Stimulated activated CD8-positive, alpha-beta memory T cell treated with anti-CD3 and anti-CD28 coated beads, Interleukin-12 subunit alpha, Interleukin-12 subunit beta, amount 100 ng/mL, for 4 hours (primary cell): ENCODE results near the gene KIF13A.
"Not testable (repeated sequence)": the region's sequence is repeated elsewhere in the genome, so short reads cannot be mapped to it uniquely, and the experiment has no call there.

ENCODE experiments used
- DNase-seq: peaks from one replicate; pipeline ENCODE4 v3.0.0-alpha.2; 2020; ENCODE audit warnings: low read depth

KIF13A gene

DNA sequence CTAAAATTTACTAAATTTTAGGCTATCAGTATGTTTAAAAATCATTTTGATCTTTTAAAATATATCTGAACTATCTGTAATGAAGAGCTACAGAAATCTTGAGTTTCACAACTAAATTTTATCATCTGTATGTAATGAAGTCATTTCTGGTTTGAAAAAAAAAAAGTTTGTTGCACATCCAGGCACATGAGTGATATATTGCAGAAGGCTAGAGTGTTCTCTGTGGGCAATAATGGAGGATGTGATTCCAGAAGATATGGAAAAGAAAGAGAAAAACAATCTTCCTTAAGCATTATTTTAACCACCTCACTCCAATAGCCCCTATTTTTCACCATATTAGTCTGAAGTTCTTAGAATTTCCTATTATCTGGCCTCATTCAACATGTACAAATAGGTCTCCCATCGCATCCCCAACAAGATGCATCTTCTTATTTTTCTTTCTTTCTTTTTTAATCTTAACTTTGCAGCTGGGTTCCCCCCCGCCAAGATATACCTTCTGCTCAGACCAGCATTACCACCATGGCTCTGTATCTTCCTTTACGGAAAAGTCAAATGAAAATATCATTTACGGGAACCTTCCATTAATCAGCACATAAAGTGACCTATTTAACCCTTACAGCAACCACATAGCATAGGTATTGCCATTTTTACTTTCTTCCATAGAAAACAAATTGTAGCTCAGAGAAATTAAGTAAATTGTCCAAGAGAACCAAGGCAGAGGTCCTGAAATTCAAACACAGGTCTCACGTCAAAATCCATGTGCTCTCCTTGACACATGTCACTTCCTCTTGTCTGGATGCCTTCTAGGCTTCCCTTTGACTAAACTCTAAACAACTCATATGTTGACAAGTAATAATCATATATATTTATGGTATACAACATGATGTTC, 116.9 kb downstream of the KIF13A start:
- no peak for DNase-seq

DNA sequence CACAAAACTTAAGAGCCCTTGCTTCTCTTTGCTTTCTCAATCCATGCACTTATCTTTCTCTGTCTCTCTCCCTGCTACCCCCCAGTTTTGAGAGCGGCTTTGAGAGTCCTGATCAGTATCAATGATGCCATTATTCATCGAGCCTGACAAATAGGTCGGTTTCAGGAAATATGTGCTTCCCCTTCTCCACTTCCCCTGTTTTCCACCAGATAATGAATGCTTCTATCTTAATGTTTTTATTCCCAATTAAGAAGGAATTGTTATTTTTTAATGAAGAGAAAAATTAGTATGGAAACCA, 117.7 kb downstream of the KIF13A start:
- DNase-seq = no peak

- DNase-seq = no peak
Observed at GRCh38 chr6:17869010-17869752, 118.3 kb downstream of the KIF13A start.

GRCh38 chr6:17867880-17868279, 119.6 kb downstream of the KIF13A start:
- DNase-seq = no peak

DNA sequence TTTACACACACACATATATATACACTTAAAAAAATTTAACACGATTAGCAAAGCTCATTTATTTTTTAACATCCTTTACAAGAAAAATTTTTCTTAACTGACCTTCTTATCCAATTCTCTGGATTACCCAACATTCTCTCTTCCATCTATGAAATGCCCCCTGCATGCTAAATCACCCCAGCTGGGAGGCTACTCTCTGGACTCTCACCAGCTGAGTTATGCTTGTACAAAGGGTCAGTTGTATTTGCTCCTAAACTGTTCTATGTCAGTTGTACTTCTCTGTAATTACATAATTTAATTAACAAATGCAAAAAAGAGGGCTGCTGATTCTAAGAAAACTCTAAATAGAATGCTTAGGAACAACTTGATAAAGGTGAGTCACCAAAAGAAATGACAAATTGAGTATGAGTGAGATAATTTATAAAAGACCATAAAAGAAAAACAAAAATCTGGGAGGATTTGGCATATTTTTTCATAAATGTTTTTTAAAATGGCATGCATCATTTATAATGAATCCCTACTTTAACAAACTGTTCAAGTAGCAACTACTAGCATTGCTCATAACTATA, 120.5 kb downstream of the KIF13A start:
- no peak for DNase-seq

DNA sequence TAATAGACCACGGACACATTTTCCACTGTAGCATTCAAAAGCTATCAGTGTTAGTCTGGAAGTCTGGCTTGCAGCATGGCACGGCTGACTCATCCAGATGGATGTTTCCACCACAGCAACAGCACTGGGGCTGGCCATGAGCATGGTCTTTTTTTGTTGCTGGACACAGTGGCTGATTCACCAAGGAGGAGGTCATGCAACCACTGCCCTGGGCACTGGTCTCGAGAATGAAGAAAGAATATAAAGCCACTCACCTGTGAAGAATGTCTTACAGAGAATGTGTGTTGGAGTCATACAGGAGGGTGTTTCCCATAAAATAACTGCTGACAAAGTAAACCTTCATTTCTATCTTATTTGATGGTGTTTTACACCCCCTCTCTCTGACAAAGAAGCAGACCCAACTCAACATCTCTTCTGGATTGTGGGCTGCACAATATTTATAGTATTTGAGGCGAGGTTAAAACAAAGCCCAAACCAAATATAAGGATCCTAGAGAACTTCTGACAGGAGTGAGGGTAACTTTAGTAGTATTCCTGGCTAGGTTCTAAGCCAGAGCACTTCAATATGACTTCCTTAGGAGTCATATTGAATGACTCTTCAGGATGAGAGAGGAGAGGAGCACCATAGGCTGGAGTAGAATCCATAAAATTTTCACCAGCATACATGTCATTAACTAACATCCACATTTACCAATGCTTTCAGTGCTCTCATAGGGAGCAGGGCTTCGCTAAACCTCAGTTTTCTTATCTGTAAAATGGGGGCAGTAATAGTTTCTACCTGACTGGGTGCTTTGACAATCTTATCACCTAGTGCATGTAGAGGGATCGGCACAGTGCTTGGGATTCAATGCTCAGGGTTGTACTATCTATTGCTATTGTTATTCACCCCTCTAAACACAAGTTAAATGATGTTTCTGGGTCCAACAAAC, 121.4 kb downstream of the KIF13A start:
- no peak for DNase-seq

GRCh38 chr6:17865243-17865642, 122.2 kb downstream of the KIF13A start:
- DNase-seq = no peak

DNA sequence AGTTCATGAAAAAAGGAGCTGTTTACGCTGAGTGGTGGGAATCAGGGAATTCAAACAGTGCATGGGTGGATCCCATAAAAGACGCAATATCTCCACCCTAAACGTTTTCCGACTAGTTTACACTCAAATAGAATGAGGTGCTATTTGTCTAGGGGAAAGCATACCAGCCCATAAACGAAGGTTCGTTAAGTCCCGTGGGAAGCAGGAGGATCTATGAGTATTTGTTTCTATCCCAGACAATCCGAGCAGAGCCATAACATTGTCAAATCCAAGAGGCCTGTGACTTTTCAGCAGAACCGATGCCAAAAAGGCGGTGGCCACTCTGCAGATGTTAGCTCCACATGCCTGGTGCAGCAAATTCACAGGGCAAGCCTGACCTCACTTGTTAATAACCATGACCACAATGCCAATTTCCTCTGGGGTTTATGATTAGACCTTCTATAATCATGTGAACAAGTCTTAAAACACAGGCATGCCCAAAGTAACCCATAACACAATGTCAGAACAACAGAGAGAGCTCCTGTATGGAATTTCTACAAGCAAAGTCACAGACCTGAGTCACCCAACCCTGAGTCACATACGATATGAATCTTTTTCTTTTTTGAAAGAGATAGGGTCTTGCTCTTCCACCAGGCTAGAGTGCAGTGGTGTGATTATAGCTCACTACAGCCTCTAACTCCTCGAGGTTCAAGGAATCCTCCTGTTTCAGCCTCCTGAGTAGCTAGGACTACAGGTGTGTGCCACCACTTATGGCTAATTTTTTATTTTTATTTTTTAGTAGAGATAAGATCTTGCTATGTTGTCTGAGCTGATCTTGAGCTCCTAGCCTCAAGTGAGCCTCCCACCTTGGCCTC, 123.3 kb downstream of the KIF13A start:
- no peak for DNase-seq

- no peak for DNase-seq
Observed at GRCh38 chr6:17861361-17861760, 126.1 kb downstream of the KIF13A start.

DNA sequence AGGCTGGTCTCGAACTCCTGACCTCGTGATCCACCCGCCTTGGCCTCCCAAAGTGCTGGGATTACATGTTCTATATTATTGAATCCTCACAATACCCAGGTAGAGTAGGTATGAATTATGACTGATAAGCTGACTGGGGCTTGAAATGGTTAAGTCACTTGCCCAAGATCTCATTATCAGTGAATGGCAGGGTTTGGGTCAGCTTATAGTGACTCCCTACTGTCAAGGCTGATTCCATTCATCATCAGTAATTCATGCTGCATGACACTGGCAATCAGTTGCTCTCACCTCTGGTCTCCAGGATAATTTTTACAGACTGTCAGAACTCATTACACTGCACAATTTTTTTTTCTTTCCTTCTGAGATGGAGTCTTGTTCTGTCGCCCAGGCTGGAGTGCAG, 127.6 kb downstream of the KIF13A start:
- no peak for DNase-seq

DNA sequence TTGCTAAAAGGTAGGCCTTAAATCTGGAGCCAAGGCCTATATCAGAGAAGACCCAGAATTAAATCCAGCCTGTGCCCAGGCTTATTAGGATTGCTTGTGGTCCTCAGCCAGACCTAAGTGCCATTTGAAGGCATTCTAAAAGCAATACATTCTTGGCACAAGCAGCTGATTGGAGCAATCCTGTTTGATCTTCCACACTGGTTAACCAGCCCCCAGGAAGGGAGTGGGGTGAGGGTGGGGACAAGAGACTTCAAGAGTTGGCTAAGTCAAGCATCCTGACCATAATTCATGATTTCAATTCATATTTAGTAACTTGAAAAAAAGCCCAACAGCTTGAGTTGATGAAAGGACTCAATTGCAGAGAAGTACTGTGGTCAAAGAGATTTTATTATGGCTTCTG, 128.9 kb downstream of the KIF13A start:
- DNase-seq = no peak

GRCh38 chr6:17857188-17857587, 130.2 kb downstream of the KIF13A start:
- not testable (repeated sequence) for DNase-seq

- DNase-seq = no peak
Observed at GRCh38 chr6:17856306-17856705, 131.1 kb downstream of the KIF13A start.

DNA sequence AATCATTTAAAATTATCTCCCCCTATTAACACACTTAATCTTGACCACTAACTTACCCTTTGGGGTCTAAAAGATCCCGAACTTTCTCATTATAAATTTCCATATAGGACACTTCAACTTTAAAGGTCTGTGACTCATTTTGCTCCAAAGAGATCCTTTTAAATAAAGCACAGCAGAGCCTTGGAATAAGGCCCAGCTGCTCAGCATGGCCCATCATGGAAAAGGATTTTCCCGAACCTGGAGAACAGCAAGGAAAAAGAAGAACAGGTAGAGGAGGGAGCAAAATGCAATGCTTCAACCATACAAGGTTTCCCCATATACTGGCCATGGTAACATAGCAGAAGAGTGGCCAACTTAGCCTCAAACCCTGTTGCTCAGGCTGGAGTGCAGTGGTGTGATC, 132.1 kb downstream of the KIF13A start:
- no peak for DNase-seq

- no peak for DNase-seq
Observed at GRCh38 chr6:17853533-17853932, 133.9 kb downstream of the KIF13A start.

DNA sequence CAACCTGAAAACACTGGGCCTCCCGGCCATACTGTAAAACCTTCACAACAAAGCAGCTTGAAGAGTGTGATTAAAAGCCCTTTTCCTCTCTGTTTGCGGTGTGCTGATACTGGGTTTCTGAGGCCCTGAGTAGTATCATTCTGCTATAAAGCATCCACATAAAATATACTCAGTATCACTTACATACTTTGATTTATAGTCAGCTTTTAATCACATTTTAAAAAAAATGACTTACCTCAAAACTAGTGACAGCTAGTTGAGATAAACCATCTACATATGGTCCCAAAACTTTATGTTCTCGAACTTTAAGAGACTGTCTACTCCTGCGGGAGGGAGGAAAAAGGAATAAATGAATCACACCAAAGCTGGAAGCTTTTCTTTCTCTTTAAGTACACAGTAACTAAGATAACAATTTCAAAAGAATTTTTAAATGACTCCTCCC, 135.7 kb downstream of the KIF13A start:
- no peak for DNase-seq

- DNase-seq = no peak
Observed at GRCh38 chr6:17851001-17851719, 136.3 kb downstream of the KIF13A start.

DNA sequence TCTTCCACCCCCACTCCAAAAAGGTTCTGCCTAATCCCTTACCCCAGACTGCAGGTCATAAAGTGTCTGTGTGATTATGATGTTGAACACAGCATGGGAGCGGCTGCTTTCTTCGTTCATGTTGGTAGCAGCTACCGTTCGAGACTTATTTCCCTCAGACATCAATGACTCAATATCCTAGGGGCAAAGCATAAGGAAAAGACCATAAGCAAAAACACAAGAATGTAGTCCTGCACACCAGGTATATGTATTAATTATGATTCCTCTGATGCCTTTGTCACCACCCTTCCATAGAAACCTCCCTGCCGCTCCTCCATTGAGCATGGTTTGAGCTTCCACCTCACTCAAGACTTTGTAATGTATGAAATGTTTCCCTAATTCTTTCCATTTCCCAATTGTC, 137.2 kb downstream of the KIF13A start:
- no peak for DNase-seq

DNA sequence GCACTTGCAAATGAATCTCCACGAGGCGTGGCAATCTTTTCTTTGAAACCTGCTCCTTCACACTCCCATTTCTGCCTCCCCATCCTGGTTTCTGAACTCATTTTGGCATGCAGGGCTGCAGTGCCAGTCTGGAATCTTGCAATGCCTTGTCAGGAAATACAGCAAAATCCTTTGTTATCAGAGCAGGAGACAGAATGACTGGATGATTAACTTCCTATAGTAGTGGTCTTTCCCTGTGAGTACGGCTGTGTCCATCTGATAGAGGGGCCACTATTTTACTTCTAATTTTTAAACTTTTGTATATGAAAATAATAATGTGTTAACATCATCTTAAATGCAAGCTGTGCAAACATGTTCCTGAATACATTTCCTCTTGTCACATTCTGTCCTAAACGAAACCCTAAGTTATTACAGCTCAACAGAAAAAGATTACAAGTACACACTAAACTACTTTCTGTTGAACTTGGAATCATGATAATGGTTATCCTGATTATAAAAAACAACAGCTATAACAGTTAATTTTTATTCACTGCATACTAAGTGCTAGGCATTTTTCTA, 140.2 kb downstream of the KIF13A start:
- no peak for DNase-seq

- DNase-seq = no peak
Observed at GRCh38 chr6:17846762-17847161, 140.7 kb downstream of the KIF13A start.
